HCT116 (cell line): ENCODE measurements around the gene FCER2. TPM values are rescaled to one million over a fixed set of nuclear protein-coding genes. Genes with fewer than 3 reads are reported as not detected.

Source experiments
- ATAC-seq: fragments of 200-7000 bp; cut with Tn5 transposase; 2 replicates; pipeline ENCODE4 v1.9.1; 2020; ENCODE audit warnings: mild to moderate bottlenecking, moderate library complexity
- BruUV-seq: library from RNA; stranded (reverse); fragments of 400-500 nt; replicated peaks from 2 replicates; lab custom pipeline; 2021; lab: Mats Ljungman, UMichigan
- CTCF ChIA-PET: fragments of 300-600 bp; sonication (Branson Sonifier 250); formaldehyde crosslinking; loops from one replicate; lab custom pipeline; 2021; ENCODE audit warnings: antibody characterized with exemption; lab: Charles Lee
- POLR2A ChIA-PET: fragments of 300-600, 350-600 bp; sonication (Branson Sonifier 250); formaldehyde crosslinking; loops from one replicate; lab custom pipeline; 2021; ENCODE audit warnings: antibody characterized with exemption; lab: Charles Lee
- RAD21 ChIA-PET, 2 experiments: fragments of 300-600 bp; sonication (Branson Sonifier 250); formaldehyde crosslinking; loops; one replicate each; lab custom pipeline; 2023; ENCODE audit warnings: low total read pairs in 2 of 2; ENCODE audit not compliant: uncharacterized antibody in 2 of 2, unreplicated experiment in 2 of 2, low non-redundant PET in 1 of 2; lab: Charles Lee
- DNase-seq: peaks from one replicate; pipeline ENCODE4 v3.0.0-alpha.2; 2010; ENCODE audit warnings: low read depth, low spot score
- H2AFZ ChIP-seq: fragments of 200-600 bp; shearing (Covaris generic), sonication (generic); 2 replicates; pipeline ENCODE4 v1.6.1; 2017; ENCODE audit warnings: low read depth, mixed run types, mixed read lengths, antibody characterized with exemption, low read length; ENCODE audit not compliant: poor library complexity, severe bottlenecking
- H3K27ac ChIP-seq: 2 replicates; pipeline ENCODE4 v1.5.1; 2012; ENCODE audit warnings: low read depth, low read length
- H3K27me3 ChIP-seq: fragments of 200-600 bp; sonication (generic); 2 replicates; pipeline ENCODE4 v1.6.1; 2016; ENCODE audit warnings: mixed run types, low read length, mixed read lengths; ENCODE audit not compliant: insufficient read depth
- H3K36me3 ChIP-seq, 2 experiments: fragments of 200-500 bp in 1 of 2; fragments of 200-600 bp in 1 of 2; sonication (Bioruptor generic) in 1 of 2; sonication (generic) in 1 of 2; 2 replicates each; pipeline versions ENCODE4 v1.5.1 to v1.6.1; 2014 to 2016; ENCODE audit warnings: low read length in 2 of 2, inconsistent platforms in 1 of 2, mixed read lengths in 1 of 2, mixed run types in 1 of 2; ENCODE audit not compliant: insufficient read depth in 2 of 2, control insufficient read depth in 1 of 2
- H3K4me1 ChIP-seq, 2 experiments: fragments of 200-600 bp in 1 of 2; sonication (generic) in 1 of 2; 2 replicates each; pipeline versions ENCODE4 v1.5.1 to v1.6.1; 2012 to 2017; ENCODE audit warnings: low read length in 2 of 2, inconsistent platforms in 1 of 2, mild to moderate bottlenecking in 1 of 2, mixed read lengths in 1 of 2, mixed run types in 1 of 2, moderate library complexity in 1 of 2; ENCODE audit not compliant: insufficient read depth in 2 of 2, control insufficient read depth in 1 of 2
- H3K4me2 ChIP-seq: fragments of 200-600 bp; sonication (generic); 2 replicates; pipeline ENCODE4 v1.6.1; 2017; ENCODE audit warnings: mixed run types, low read length, mixed read lengths
- H3K4me3 ChIP-seq, 2 experiments: fragments of 200-600 bp in 1 of 2; sonication (generic) in 1 of 2; replicated peaks in 1 of 2; 2 replicates each; pipeline ENCODE4 v1.5.1; 2011 to 2016; ENCODE audit warnings: low read length in 2 of 2, control low read depth in 1 of 2, low read depth in 1 of 2, mild to moderate bottlenecking in 1 of 2, mixed read lengths in 1 of 2, mixed run types in 1 of 2
- H3K79me2 ChIP-seq: fragments of 200-600 bp; sonication (generic); 2 replicates; pipeline ENCODE4 v1.6.1; 2017; ENCODE audit warnings: mild to moderate bottlenecking, mixed run types, low read length, moderate library complexity, mixed read lengths; ENCODE audit not compliant: insufficient read depth
- H3K9ac ChIP-seq: fragments of 200-600 bp; sonication (generic); 2 replicates; pipeline ENCODE4 v1.6.1; 2016; ENCODE audit warnings: low read length, mixed read lengths
- H3K9me2 ChIP-seq: fragments of 200-600 bp; sonication (generic), shearing (Covaris generic); 2 replicates; pipeline ENCODE4 v1.6.1; 2017; ENCODE audit warnings: mixed run types, mild to moderate bottlenecking, moderate library complexity; ENCODE audit not compliant: insufficient read depth
- H3K9me3 ChIP-seq, 2 experiments: fragments of 200-500 bp in 1 of 2; fragments of 200-600 bp in 1 of 2; sonication (Bioruptor generic) in 1 of 2; sonication (generic) in 1 of 2; 2 replicates each; pipeline ENCODE4 v1.6.1; 2014 to 2017; ENCODE audit warnings: low read length in 2 of 2, mixed read lengths in 2 of 2, inconsistent platforms in 1 of 2, low read depth in 1 of 2, mild to moderate bottlenecking in 1 of 2, mixed run types in 1 of 2, moderate library complexity in 1 of 2; ENCODE audit not compliant: control insufficient read depth in 1 of 2, insufficient read depth in 1 of 2
- H4K20me1 ChIP-seq: fragments of 200-600 bp; sonication (generic), shearing (Covaris generic); 2 replicates; pipeline ENCODE4 v1.6.1; 2017; ENCODE audit warnings: mixed run types, mild to moderate bottlenecking, moderate library complexity; ENCODE audit not compliant: insufficient read depth
- CBX3 ChIP-seq: IDR thresholded peaks from 2 replicates; pipeline ENCODE4 v1.6.1; 2012; ENCODE audit warnings: low read depth
- CEBPB ChIP-seq: IDR thresholded peaks from 2 replicates; pipeline ENCODE4 v1.6.1; 2012; ENCODE audit warnings: low read depth
- EGR1 ChIP-seq: IDR thresholded peaks from 2 replicates; pipeline ENCODE4 v1.6.1; 2012; ENCODE audit warnings: low read depth
- EZH2 ChIP-seq: fragments of 200-600 bp; sonication (generic); IDR thresholded peaks from 2 replicates; pipeline ENCODE4 v1.6.1; 2017; ENCODE audit warnings: antibody characterized with exemption, mixed run types
- EZH2phosphoT487 ChIP-seq: fragments of 200-600 bp; IDR thresholded peaks from 2 replicates; pipeline ENCODE4 v1.6.1; 2018; ENCODE audit warnings: antibody characterized with exemption, borderline replicate concordance
- POLR2A ChIP-seq: IDR thresholded peaks from 2 replicates; pipeline ENCODE4 v1.7.0; 2011; ENCODE audit warnings: borderline replicate concordance; ENCODE audit not compliant: insufficient read depth, insufficient read length; ENCODE audit errors: extremely low read depth
- POLR2AphosphoS5 ChIP-seq: IDR thresholded peaks from 2 replicates; pipeline ENCODE4 v1.6.1; 2011; ENCODE audit warnings: mild to moderate bottlenecking, low read depth, low read length, moderate library complexity
- RAD21 ChIP-seq: IDR thresholded peaks from 2 replicates; pipeline ENCODE4 v1.6.1; 2012; ENCODE audit warnings: low read depth, mild to moderate bottlenecking
- SIN3A ChIP-seq: IDR thresholded peaks from 2 replicates; pipeline ENCODE4 v1.6.1; 2012; ENCODE audit warnings: low read depth
- TCF7L2 ChIP-seq: IDR thresholded peaks from 2 replicates; pipeline ENCODE4 v1.7.0; 2011; ENCODE audit warnings: borderline replicate concordance, inconsistent platforms; ENCODE audit not compliant: insufficient read depth, insufficient read length; ENCODE audit errors: extremely low read depth
- YY1 ChIP-seq: IDR thresholded peaks from 2 replicates; pipeline ENCODE4 v1.6.1; 2011; ENCODE audit warnings: low read length, low read depth, moderate library complexity, mild to moderate bottlenecking; ENCODE audit not compliant: insufficient replicate concordance; ENCODE audit errors: extremely low read depth
- ZFX ChIP-seq: fragments of 450-650 bp; IDR thresholded peaks from 2 replicates; pipeline ENCODE4 v1.6.1; 2017
- ZNF274 ChIP-seq: fragments of 200-500 bp; sonication (Bioruptor generic); IDR thresholded peaks from 2 replicates; pipeline ENCODE4 v1.6.1; 2014; ENCODE audit warnings: mild to moderate bottlenecking, low read depth, low read length, inconsistent platforms
- intact Hi-C: fragments of 100-400 bp; cut with micrococcal nuclease; formaldehyde crosslinking; loops from 2 replicates; pipeline ENCODE4 v1.10.0; 2022
- total RNA-seq: library from RNA; stranded (reverse); gene quantifications from one replicate; pipeline ENCODE4 v1.2.1, GENCODE V29; 2021; ENCODE audit not compliant: unreplicated experiment
- TF ChIP-seq, protein P1 (sequence below), 3 experiments: fragments of 200-600 bp in 1 of 3; sonication (generic) in 1 of 3; IDR thresholded peaks in 2 of 3; conservative IDR thresholded peaks in 1 of 3; 2 replicates each; pipeline ENCODE4 v1.5.1; 2012 to 2017; ENCODE audit warnings: low read depth in 2 of 3, low read length in 2 of 3, antibody characterized with exemption in 1 of 3, borderline replicate concordance in 1 of 3, control low read depth in 1 of 3, mild to moderate bottlenecking in 1 of 3, mixed read lengths in 1 of 3, mixed run types in 1 of 3, moderate library complexity in 1 of 3; ENCODE audit not compliant: insufficient read depth in 1 of 3
- TF ChIP-seq, protein P2 (sequence below): IDR thresholded peaks from 2 replicates; pipeline ENCODE4 v1.6.1; 2012
- TF ChIP-seq, protein P3 (sequence below): IDR thresholded peaks from 2 replicates; pipeline ENCODE4 v1.6.1; 2011; ENCODE audit warnings: mild to moderate bottlenecking, low read length, moderate library complexity; ENCODE audit not compliant: insufficient replicate concordance; ENCODE audit errors: extremely low read depth
- TF ChIP-seq, protein P4 (sequence below): IDR thresholded peaks from 2 replicates; pipeline ENCODE4 v1.6.1; 2012; ENCODE audit warnings: low read depth
- TF ChIP-seq, protein P5 (sequence below): IDR thresholded peaks from 2 replicates; pipeline ENCODE4 v1.6.1; 2012

Gene FCER2
- total RNA-seq, 1 experiment from 2014 or later, result 0.20 TPM

DNA sequence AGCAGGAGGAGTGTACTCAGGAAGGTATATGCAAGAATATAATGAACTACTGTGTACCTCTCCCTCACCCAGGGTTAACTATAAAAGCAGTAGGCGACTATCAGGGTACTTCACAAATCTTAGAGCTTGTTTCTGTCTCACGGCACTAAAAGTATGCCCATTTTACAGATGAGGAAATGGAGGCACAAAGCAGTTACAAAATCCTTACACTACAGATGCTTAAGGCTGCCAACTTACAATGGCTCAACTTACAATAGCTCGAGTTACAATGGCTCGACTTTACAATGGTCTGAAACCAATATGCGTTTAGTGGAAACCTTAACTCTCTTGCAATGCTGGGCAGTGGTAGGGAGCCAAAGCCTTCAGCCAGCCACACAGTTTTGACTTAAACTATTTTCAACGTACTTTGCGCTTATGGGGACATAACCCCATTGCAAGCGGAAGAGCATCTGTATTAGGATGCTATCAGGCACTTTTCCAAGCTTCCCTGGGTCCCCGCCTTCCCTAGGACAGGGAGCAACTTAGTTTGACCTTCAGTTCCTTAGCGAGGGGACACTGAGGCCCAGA lies 4.1 kb downstream of the FCER2 start:
- Histone ChIP-seq H3K27ac (no peak overlapping the region), H4K20me1 (no peaks in the 10 kb centered on the region), H3K36me3 (no peaks in the 10 kb centered on the region), H3K9me3 (no peaks in the 10 kb centered on the region), H3K9ac (no peak overlapping the region), H3K27me3 (peaks cover 16% of the 10 kb centered on the region; the same call in 1 of the 2 replicates)
- intact Hi-C loops, result no loop called here
- CTCF ChIA-PET, result no interaction called here
- no TSS peak for BruUV-seq
- TF ChIP-seq ZNF274 (no peak), YY1 (no peak), ZFX (no peak), EGR1 (no peak), POLR2A (no peak), CEBPB (no peak), CBX3 (no peak), EZH2 (no peak), POLR2AphosphoS5 (no peak), TCF7L2 (no peak), EZH2phosphoT487 (no peak), SIN3A (no peak), RAD21 (no peak)
- TF ChIP-seq, protein P1, sequence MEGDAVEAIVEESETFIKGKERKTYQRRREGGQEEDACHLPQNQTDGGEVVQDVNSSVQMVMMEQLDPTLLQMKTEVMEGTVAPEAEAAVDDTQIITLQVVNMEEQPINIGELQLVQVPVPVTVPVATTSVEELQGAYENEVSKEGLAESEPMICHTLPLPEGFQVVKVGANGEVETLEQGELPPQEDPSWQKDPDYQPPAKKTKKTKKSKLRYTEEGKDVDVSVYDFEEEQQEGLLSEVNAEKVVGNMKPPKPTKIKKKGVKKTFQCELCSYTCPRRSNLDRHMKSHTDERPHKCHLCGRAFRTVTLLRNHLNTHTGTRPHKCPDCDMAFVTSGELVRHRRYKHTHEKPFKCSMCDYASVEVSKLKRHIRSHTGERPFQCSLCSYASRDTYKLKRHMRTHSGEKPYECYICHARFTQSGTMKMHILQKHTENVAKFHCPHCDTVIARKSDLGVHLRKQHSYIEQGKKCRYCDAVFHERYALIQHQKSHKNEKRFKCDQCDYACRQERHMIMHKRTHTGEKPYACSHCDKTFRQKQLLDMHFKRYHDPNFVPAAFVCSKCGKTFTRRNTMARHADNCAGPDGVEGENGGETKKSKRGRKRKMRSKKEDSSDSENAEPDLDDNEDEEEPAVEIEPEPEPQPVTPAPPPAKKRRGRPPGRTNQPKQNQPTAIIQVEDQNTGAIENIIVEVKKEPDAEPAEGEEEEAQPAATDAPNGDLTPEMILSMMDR (IDR thresholded peaks at IDR 0.05 in 2 of 3, conservative IDR thresholded peaks at IDR 0.05 in 1 of 3; ENCODE audit: borderline replicate concordance in 1 of 3, insufficient read depth in 1 of 3, low read depth in 2 of 3, low read length in 2 of 3), result no peak
- TF ChIP-seq, protein P2, sequence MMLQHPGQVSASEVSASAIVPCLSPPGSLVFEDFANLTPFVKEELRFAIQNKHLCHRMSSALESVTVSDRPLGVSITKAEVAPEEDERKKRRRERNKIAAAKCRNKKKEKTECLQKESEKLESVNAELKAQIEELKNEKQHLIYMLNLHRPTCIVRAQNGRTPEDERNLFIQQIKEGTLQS, result no peak
- TF ChIP-seq, protein P3, sequence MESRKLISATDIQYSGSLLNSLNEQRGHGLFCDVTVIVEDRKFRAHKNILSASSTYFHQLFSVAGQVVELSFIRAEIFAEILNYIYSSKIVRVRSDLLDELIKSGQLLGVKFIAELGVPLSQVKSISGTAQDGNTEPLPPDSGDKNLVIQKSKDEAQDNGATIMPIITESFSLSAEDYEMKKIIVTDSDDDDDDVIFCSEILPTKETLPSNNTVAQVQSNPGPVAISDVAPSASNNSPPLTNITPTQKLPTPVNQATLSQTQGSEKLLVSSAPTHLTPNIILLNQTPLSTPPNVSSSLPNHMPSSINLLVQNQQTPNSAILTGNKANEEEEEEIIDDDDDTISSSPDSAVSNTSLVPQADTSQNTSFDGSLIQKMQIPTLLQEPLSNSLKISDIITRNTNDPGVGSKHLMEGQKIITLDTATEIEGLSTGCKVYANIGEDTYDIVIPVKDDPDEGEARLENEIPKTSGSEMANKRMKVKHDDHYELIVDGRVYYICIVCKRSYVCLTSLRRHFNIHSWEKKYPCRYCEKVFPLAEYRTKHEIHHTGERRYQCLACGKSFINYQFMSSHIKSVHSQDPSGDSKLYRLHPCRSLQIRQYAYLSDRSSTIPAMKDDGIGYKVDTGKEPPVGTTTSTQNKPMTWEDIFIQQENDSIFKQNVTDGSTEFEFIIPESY, result no peak
- TF ChIP-seq, protein P4, sequence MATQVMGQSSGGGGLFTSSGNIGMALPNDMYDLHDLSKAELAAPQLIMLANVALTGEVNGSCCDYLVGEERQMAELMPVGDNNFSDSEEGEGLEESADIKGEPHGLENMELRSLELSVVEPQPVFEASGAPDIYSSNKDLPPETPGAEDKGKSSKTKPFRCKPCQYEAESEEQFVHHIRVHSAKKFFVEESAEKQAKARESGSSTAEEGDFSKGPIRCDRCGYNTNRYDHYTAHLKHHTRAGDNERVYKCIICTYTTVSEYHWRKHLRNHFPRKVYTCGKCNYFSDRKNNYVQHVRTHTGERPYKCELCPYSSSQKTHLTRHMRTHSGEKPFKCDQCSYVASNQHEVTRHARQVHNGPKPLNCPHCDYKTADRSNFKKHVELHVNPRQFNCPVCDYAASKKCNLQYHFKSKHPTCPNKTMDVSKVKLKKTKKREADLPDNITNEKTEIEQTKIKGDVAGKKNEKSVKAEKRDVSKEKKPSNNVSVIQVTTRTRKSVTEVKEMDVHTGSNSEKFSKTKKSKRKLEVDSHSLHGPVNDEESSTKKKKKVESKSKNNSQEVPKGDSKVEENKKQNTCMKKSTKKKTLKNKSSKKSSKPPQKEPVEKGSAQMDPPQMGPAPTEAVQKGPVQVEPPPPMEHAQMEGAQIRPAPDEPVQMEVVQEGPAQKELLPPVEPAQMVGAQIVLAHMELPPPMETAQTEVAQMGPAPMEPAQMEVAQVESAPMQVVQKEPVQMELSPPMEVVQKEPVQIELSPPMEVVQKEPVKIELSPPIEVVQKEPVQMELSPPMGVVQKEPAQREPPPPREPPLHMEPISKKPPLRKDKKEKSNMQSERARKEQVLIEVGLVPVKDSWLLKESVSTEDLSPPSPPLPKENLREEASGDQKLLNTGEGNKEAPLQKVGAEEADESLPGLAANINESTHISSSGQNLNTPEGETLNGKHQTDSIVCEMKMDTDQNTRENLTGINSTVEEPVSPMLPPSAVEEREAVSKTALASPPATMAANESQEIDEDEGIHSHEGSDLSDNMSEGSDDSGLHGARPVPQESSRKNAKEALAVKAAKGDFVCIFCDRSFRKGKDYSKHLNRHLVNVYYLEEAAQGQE, result no peak
- TF ChIP-seq, protein P5, sequence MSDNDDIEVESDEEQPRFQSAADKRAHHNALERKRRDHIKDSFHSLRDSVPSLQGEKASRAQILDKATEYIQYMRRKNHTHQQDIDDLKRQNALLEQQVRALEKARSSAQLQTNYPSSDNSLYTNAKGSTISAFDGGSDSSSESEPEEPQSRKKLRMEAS, result no peak
- TF ChIP-seq, all 23 proteins: peak for 0
- Histone ChIP-seq H3K79me2 (no peaks in the 10 kb centered on the region), H3K4me3 (no peak overlapping the region), H3K9me2 (no peaks in the 10 kb centered on the region), H3K4me2 (no peak overlapping the region), H2AFZ (no peak overlapping the region), H3K4me1 (no peaks in the 10 kb centered on the region)
- POLR2A ChIA-PET, result no interaction called here
- RAD21 ChIA-PET, result no interaction called here
- no peak for DNase-seq
- no peak for ATAC-seq
